Smooth muscle cell of the coronary artery (primary cell): ENCODE results near the gene PCDHGB4. TPM values are rescaled to one million over a fixed set of nuclear protein-coding genes. Genes with fewer than 3 reads are reported as not detected.

Source experiments
- total RNA-seq: library from RNA; depleted of rRNA; stranded (reverse); fragments of >200 nt; gene quantifications from 2 replicates; pipeline ENCODE4 v1.2.3, GENCODE V29; 2014; ENCODE audit warnings: low replicate concordance

Gene PCDHGB4
- total RNA-seq, 1 donor from 2014 or later = 23.2 TPM

DNA sequence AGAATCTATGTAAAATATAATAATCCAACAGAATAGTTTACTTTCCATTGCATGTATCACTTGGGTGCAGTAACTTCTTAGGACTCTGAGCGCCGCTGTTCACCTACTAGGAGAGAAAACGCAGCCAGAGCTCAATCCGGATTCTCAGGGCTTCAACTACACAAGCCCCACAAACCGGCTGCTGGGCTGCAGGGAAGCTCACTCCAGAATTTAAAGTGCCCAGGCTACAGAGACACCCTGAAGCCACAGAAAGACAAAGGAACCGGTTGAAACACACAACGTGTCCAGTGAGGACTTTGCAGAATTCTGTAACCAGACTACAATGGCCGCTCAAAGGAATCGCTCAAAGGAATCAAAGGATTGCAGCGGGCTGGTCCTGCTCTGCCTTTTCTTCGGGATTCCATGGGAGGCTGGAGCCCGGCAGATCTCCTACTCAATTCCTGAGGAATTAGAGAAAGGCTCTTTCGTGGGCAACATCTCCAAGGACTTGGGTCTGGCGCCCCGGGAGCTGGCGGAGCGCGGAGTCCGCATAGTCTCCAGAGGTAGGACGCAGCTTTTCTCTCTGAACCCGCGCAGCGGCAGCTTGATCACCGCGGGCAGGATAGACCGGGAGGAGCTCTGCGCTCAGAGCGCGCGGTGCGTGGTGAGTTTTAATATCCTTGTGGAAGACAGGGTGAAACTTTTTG, 25.5 kb downstream of the PCDHGB4 start, which contains the start of gene PCDHGA10:
Gene PCDHGA10 (plus strand): TSS at position 134 of the 686 bp plus-strand sequence. CDS start 189 bp downstream, at position 323.

DNA sequence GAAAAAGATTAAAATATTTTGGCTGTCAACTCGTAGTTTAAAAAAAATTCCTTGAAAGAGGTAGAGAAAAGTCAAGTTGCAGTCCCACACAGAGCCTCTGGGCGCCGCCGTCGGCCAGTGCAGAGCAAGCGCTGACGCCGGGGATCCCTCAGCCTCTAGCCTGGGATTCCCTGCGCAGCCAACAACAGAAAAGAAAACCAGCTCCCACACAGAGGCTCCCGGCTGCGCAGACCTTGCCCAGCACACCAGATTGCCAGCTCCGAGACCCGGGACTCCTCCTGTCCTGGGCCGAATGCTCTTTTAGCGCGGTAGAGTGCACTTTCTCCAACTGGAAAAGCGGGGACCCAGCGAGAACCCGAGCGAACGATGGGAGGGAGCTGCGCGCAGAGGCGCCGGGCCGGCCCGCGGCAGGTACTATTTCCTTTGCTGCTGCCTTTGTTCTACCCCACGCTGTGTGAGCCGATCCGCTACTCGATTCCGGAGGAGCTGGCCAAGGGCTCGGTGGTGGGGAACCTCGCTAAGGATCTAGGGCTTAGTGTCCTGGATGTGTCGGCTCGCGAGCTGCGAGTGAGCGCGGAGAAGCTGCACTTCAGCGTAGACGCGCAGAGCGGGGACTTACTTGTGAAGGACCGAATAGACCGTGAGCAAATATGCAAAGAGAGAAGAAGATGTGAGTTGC, 30.1 kb downstream of the PCDHGB4 start, which contains the start of gene PCDHGB7:
Gene PCDHGB7 (plus strand): TSS at position 184 of the 679 bp plus-strand sequence. CDS start 183 bp downstream, at position 367.

DNA sequence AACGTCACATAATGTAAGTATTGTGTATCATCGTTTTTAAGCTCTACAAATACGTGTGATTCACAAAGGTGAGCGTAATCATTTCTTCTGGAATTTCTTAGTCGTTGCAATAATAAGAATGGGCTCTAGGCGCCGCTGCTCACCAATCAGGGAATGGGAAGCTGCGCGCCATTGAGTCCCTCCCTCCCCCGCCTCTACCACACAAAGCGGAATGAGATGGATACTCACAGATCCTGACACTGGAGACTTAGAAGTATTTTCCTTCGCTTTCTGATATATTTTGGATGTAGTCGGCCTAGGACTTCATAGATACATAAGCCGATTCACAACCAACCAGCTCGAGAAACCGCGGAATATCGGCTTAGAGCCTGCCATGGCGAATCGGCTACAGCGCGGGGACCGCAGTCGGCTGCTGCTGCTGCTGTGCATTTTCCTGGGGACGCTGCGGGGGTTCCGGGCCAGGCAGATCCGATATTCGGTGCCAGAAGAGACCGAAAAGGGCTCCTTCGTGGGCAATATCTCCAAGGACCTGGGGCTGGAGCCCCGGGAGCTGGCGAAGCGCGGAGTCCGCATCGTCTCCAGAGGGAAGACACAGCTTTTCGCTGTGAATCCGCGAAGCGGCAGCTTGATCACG, 33.5 kb downstream of the PCDHGB4 start, which contains the start of gene PCDHGA11:
Gene PCDHGA11 (plus strand): TSS at position 197 of the 634 bp plus-strand sequence. CDS start 177 bp downstream, at position 374.

DNA sequence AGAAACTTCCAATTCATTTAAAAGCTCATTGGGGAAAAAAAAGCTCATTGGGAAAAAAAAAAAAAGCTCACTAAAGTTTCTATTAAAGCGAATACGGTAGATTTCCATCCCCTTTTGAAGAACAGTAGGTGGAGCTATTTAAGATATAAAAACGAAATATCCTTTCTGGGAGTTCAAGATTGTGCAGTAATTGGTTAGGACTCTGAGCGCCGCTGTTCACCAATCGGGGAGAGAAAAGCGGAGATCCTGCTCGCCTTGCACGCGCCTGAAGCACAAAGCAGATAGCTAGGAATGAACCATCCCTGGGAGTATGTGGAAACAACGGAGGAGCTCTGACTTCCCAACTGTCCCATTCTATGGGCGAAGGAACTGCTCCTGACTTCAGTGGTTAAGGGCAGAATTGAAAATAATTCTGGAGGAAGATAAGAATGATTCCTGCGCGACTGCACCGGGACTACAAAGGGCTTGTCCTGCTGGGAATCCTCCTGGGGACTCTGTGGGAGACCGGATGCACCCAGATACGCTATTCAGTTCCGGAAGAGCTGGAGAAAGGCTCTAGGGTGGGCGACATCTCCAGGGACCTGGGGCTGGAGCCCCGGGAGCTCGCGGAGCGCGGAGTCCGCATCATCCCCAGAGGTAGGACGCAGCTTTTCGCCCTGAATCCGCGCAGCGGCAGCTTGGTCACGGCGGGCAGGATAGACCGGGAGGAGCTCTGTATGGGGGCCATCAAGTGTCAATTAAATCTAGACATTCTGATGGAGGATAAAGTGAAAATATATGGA, 43.0 kb downstream of the PCDHGB4 start, which contains the start of gene PCDHGA12:
Gene PCDHGA12 (plus strand): TSS at position 176 of the 782 bp plus-strand sequence. CDS start 253 bp downstream, at position 429.

Other genes starting within 250 kb of the PCDHGB4 start
- gene PCDHB6, start 237.6 kb upstream of the PCDHGB4 start, total RNA-seq = 0.08 TPM in 1 of 2 replicates, not detected in the other
- gene PCDHB7, start 215.1 kb upstream of the PCDHGB4 start, total RNA-seq = 0.30 and 0.47 TPM in 2 replicates
- 0.23 and 0.35 TPM in 2 replicates for gene PCDHB8, start 209.9 kb upstream of the PCDHGB4 start, total RNA-seq
- 0.23 and 0.70 TPM in 2 replicates for gene PCDHB16, start 205.3 kb upstream of the PCDHGB4 start, total RNA-seq
- 0.12 and 0.30 TPM in 2 replicates for gene PCDHB9, start 200.5 kb upstream of the PCDHGB4 start, total RNA-seq
- gene PCDHB10, start 195.3 kb upstream of the PCDHGB4 start, total RNA-seq = 0.59 and 0.68 TPM in 2 replicates
- 0.38 and 0.70 TPM in 2 replicates for gene PCDHB11, start 188.1 kb upstream of the PCDHGB4 start, total RNA-seq
- 0.15 and 0.23 TPM in 2 replicates for gene PCDHB12, start 179.0 kb upstream of the PCDHGB4 start, total RNA-seq
- 0.59 and 0.75 TPM in 2 replicates for gene PCDHB13, start 173.8 kb upstream of the PCDHGB4 start, total RNA-seq
- 0.59 and 2.1 TPM in 2 replicates for gene PCDHB14, start 164.4 kb upstream of the PCDHGB4 start, total RNA-seq
- gene PCDHB15, start 142.3 kb upstream of the PCDHGB4 start, total RNA-seq = 0.70 and 1.2 TPM in 2 replicates
- 0.23 TPM in 1 of 2 replicates, not detected in the other for gene SLC25A2, start 83.6 kb upstream of the PCDHGB4 start, total RNA-seq
- 69.5 and 80.4 TPM in 2 replicates for gene TAF7, start 66.9 kb upstream of the PCDHGB4 start, total RNA-seq
- 0.75 and 1.3 TPM in 2 replicates for gene PCDHGA1, start 57.2 kb upstream of the PCDHGB4 start, total RNA-seq
- gene PCDHGA2, start 48.9 kb upstream of the PCDHGB4 start, total RNA-seq = 1.2 and 1.7 TPM in 2 replicates
- gene PCDHGA3, start 43.9 kb upstream of the PCDHGB4 start, total RNA-seq = 0.23 and 0.98 TPM in 2 replicates
- gene PCDHGB1, start 37.6 kb upstream of the PCDHGB4 start, total RNA-seq = 1.5 and 2.4 TPM in 2 replicates
- gene PCDHGA4, start 32.7 kb upstream of the PCDHGB4 start, total RNA-seq = 3.2 and 4.4 TPM in 2 replicates
- gene PCDHGB2, start 27.7 kb upstream of the PCDHGB4 start, total RNA-seq = 1.6 and 2.0 TPM in 2 replicates
- gene PCDHGA5, start 23.5 kb upstream of the PCDHGB4 start, total RNA-seq = 0.98 and 1.3 TPM in 2 replicates
- gene PCDHGB3, start 17.5 kb upstream of the PCDHGB4 start, total RNA-seq = 3.5 and 5.6 TPM in 2 replicates
- gene PCDHGA6, start 13.8 kb upstream of the PCDHGB4 start, total RNA-seq = 2.2 and 2.3 TPM in 2 replicates
- 2.3 and 2.8 TPM in 2 replicates for gene PCDHGA7, start 5.0 kb upstream of the PCDHGB4 start, total RNA-seq
- 2.0 and 4.0 TPM in 2 replicates for gene PCDHGA8, start 4.9 kb downstream of the PCDHGB4 start, total RNA-seq
- gene PCDHGB5, start 10.2 kb downstream of the PCDHGB4 start, total RNA-seq = 11.5 and 16.9 TPM in 2 replicates
- gene PCDHGA9, start 15.1 kb downstream of the PCDHGB4 start, total RNA-seq = 1.7 and 2.8 TPM in 2 replicates
- 1.9 and 3.5 TPM in 2 replicates for gene PCDHGB6, start 20.3 kb downstream of the PCDHGB4 start, total RNA-seq
- 2.6 and 4.2 TPM in 2 replicates for gene PCDHGA10, start 25.3 kb downstream of the PCDHGB4 start, total RNA-seq
- gene PCDHGB7, start 30.0 kb downstream of the PCDHGB4 start, total RNA-seq = 6.7 and 7.3 TPM in 2 replicates
- gene PCDHGA11, start 33.4 kb downstream of the PCDHGB4 start, total RNA-seq = 4.7 and 7.1 TPM in 2 replicates
- 5.8 and 9.9 TPM in 2 replicates for gene PCDHGA12, start 42.8 kb downstream of the PCDHGB4 start, total RNA-seq
- 29.7 and 39.8 TPM in 2 replicates for gene PCDHGC3, start 88.3 kb downstream of the PCDHGB4 start, total RNA-seq
- 0.90 and 2.5 TPM in 2 replicates for gene PCDHGC4, start 97.3 kb downstream of the PCDHGB4 start, total RNA-seq
- gene PCDHGC5, start 101.4 kb downstream of the PCDHGB4 start, total RNA-seq = 1.4 and 1.8 TPM in 2 replicates
- 16.0 and 23.2 TPM in 2 replicates for gene DIAPH1, start 231.3 kb downstream of the PCDHGB4 start, total RNA-seq
- 55.3 and 60.4 TPM in 2 replicates for gene HDAC3, start 249.2 kb downstream of the PCDHGB4 start, total RNA-seq
- 1.9 and 3.6 TPM in 2 replicates for gene RELL2, start 249.3 kb downstream of the PCDHGB4 start, total RNA-seq